ENCODE data around the gene HCN1.
"Not testable (repeated sequence)": the region's sequence is repeated elsewhere in the genome, so short reads cannot be mapped to it uniquely, and the experiment has no call there.

Gene HCN1

GRCh38 chr5:45609661-45610060, 86.5 kb downstream of the HCN1 start:
- no peak for DNase-seq

DNA sequence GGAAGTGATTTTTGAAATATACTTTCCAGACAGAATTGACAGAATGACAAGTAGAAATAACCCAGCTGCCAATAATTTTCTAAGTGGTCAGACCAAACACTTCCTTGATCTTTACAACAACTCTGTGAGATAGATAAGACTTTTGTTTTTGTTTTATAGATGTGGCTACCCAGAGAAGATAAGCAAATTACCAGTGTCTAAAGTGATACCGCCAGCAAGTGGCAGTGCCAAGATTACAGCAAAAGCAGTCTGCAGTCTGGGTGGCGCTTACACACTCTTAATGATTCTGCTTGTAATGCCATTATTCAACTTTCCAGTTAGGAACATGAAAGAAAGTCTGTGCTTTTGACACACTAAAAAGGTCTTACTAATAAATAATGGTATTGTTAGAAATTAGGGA, 92.1 kb downstream of the HCN1 start:
- DNase-seq = no peak

GRCh38 chr5:45601424-45601823, 94.8 kb downstream of the HCN1 start:
- no peak for DNase-seq

DNA sequence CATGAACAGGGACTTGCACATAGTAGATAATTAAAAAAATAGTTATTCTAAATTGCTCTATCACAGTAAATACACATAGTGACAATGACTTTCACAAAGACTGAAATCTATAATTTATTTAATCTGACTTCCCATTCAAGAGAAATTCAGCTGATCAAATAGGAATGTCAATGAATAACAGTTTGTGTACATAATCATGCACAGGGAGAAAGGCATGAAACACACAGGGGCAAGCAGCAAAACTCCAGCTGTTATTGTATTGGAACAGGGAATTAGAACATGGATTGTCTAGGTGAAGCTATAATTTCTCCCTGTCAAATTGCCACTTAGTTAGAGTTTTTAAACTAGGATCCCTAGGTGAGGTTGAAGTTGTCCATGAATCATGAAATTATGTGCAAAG, 99.9 kb downstream of the HCN1 start:
- no peak for DNase-seq

GRCh38 chr5:45586001-45586400, 110.2 kb downstream of the HCN1 start:
- not testable (repeated sequence) for DNase-seq

DNA sequence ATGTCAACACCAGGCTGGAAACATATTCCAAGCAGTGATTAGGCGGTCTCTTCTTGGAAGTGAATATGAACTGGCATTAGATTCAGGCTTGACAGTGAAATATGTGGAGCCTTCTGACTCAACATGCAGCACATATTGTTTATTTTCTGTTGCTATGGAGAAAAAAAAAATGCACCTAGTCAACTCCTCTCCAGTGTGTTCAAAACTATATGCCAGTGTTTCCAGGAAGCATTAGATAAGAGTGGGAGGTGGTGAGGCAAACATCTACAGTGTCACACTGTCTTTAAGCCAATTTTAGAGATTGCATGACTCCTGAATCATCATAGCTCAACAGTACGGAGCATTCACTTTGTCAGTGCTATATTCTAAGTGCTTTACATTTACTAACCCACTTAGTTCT, 117.9 kb downstream of the HCN1 start:
- DNase-seq = no peak

DNA sequence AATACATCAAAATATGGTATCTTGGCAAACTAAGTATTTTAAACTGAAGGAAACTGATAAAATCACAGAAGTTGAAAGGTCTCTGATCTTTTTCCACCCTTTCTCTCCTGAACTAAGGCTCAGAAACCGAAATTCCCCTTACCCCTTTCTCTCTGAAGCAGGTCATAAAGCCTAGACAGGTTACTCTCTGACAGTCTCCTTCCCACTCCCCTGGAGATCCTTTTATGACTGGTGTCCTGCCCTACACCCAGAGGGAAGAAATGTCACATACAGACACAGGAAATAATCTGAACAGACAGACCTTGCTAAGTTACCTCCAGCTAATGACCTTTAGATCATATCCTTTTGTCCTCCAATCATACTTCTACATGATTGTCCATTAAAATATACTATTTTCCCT, 127.4 kb downstream of the HCN1 start:
- no peak for DNase-seq

- no peak for DNase-seq
These were observed 153.8 kb downstream of the HCN1 start for GRCh38 chr5:45542421-45542820.

DNA sequence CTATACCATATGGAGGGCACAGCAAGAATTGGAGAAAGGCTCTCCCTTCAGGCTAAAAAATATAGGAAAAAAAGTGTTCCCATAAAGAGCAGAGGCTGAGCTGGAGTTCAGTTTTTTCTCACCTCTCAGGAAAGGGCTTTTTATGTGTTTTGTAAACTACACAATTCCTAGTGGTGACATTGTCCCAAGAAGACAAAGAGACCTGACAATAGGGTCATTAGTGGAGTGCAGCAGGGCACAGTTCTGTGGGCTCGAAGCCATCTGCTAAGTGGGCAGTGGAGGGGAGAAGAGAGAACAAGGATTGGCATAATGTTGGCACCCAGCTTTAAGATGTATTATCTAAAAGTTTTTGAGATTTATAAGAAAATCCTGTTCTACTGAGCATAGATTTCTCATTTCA, 162.5 kb downstream of the HCN1 start:
- DNase-seq = no peak

- no peak for DNase-seq
These were observed 163.2 kb downstream of the HCN1 start for GRCh38 chr5:45532826-45533624.

DNA sequence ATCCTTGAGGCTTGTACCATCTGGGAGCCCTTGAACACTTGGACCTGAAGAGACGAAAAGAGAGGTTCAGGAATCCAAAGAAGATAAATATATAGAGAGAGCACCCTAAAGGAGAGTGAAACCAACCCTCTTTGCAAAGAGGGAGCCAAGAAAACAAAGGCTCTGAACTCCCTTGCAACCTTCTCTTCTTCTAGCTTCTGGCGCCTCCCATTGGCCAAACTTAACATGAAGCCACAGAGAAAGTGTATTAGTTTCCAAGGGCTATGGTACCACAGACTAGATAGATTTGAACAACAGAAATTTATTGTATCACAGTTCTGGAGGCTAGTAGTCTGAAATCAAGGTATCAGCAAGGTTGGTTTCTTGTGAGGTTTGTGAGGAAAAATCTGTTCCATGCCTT, 175.1 kb downstream of the HCN1 start:
- DNase-seq = peak; percentile 2

GRCh38 chr5:45512521-45512920, 183.7 kb downstream of the HCN1 start:
- DNase-seq = no peak

DNA sequence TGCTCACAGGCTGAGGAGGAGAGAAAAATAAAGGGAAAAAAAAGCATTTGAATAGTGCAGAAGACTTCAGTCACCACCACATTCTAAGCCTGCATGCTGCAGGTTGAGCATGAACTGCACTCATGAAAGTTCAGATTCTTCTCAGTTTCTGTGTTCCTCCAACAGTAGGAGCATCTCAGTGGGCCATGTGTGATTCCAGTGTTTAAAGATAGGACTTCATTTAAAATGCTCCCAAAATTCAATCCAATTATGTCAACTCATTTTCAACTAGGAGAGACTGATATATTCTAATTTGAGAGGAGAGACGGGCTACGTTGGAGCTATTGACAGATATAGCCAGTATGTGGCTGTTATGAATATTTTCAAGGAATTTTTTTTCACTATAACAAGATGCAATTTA, 186.8 kb downstream of the HCN1 start:
- DNase-seq = no peak

DNA sequence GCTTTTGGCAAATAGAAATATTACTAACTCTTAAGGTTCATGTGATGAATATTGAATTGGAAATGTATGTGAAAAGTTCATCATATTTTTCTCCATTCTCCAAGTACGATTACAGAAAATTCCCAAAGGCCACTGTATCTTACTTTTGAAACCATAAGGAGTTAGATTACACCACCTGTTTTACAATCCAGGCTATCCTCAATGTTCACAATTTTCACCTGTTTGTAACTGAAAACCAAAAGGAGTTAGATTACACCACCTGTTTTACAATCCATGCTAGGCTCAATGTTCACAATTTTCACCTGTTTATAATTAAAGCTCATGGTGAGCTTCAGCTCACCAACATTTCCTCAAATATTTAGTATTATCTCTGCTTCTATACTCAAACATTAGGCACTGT, 188.0 kb downstream of the HCN1 start:
- no peak for DNase-seq

- no peak for DNase-seq
These were observed 189.0 kb downstream of the HCN1 start for GRCh38 chr5:45507178-45507577.

GRCh38 chr5:45499006-45499405, 197.2 kb downstream of the HCN1 start:
- DNase-seq = not testable (repeated sequence)

- no peak for DNase-seq
These were observed 204.8 kb downstream of the HCN1 start for GRCh38 chr5:45491368-45491767.

DNA sequence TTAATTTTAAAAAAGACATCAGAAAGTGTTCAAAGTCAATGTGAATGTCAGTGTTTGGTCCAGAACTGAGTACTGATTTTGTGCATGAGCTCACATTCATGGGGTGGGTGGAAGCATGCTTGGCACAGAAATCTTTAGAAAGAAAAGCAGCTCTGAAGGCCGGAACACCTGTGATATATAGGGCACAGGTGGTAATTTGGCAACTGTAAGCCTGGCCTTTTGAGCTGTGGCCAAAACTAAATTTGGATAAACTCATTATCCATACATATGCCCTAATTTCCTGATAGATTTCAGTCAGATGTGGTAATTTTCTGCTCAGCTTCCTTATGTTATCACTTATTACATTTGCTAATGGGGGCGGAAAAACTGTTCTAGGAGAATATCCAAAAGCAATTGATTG, 211.4 kb downstream of the HCN1 start:
- no peak for DNase-seq

DNA sequence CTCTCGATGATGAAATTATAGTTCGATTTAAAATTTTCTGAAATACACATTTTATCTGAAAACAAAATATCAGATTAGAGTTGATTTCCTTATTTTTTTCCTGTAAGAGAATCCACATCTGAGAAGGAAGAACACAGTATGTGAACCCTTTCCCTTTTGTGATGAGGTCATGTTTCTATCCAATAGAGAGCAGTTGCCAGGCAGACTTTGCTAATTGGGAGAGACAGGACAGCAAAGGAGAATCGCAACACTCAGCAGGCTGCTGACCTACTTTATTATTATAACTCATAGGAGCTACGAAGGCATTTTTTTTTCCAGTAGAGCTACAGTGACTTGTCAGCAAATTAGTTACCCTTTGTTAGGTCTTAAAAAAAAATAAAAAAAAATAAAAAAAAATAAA, 242.1 kb downstream of the HCN1 start:
- no peak for DNase-seq

GRCh38 chr5:45444856-45445255, 251.3 kb downstream of the HCN1 start:
- DNase-seq = not testable (repeated sequence)

DNA sequence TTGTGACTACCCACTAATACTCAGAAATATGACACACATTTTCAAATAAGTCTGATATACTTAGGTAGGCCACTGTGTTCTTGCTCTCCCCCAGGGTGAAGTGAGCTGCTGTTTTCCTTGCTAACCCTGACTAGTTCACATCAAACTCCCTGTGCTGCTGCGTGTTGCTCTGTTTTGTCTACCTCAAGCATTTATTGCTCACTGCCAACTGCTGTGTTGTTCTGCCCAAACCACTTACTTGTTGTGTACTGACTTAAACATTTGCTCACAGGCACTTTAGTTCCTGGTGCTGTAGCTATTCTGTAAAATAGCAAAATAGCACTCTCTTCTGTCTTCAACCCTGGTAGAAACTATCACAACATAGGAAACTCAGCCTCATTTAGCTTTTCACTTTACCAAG, 255.7 kb downstream of the HCN1 start:
- no peak for DNase-seq

DNA sequence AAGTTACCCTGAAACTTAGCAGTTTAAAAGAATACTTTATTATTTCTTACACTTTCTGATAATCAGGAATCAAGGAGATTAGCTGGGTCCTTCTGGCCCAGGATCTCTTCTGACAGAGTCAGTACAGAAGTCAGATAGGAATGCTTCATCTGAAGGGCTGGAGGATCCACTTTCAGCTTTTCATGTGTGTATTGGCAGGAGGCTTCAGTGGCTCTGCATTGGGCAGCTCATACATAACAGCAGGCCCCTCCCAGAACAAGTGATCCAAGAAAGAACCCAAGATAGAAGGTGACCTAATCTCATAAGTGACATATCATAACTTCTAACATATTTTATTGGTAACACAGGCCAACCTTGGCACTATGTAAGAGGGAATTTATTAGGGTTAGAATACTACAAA, 258.4 kb downstream of the HCN1 start:
- no peak for DNase-seq

DNA sequence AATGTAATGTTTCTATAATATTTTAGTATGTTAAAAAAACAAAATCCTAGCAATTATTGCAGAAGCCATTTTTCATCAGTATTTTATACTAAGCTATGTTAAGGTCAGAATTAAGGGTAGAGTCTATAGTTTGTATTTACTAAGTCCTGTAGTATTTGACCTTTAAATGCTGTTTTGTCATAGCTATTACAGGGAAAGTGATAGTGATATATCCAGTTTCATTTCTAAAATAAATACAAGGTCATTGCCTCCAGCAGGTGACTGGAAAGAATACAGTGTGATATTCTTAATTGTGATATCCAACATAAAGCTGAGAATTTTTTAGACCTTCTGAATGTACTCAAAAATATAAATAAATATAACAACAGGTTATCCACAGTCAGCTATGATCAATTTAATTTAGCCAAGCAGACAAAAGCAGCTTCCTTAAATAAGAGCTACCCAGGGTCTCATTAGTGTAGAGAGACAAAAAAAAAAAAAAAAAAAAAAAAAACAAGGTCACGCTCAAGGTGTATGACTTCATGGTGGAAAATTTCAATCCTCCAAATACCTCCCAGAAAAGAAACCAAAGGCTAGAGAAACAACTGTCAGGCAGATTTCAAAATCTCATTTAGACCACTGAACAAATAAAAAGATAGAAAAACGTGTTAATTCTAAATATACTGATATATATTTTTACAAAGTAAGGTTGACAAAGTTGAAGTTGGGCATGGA, 278.7 kb downstream of the HCN1 start:
- DNase-seq = no peak

Data from activated CD4-positive, alpha-beta T cell treated with anti-CD3 and anti-CD28 coated beads for 48 hours (primary cell).